ENCODE measurements around the gene DCX.

The DCX gene

GRCh38 chrX:111282139-111282538 is 129.9 kb downstream of the DCX start:
- H3K9ac ChIP-seq: no peak overlapping the region
- no peaks in the 10 kb centered on the region for H3K27me3 ChIP-seq (ENCODE audit: insufficient read depth, low read depth)
- H4K20me1 ChIP-seq (ENCODE audit: insufficient read depth): no peaks in the 10 kb centered on the region
- no peak overlapping the region for H3K4me3 ChIP-seq (IDR thresholded peaks at IDR 0.05; ENCODE audit: insufficient read depth, low read depth, low read length)
- no peaks in the 10 kb centered on the region for H3K36me3 ChIP-seq (ENCODE audit: insufficient read depth)
- H3K4me1 ChIP-seq (ENCODE audit: low read depth, poor library complexity, severe bottlenecking): no peaks in the 10 kb centered on the region
- H2AFZ ChIP-seq (ENCODE audit: low read depth): no peak overlapping the region
- no peak overlapping the region for H3K27ac ChIP-seq
- no peak overlapping the region for H3K4me2 ChIP-seq
- TF ChIP-seq CTCF (conservative IDR thresholded peaks at IDR 0.05; ENCODE audit: low read depth, low read length): no peak
- no peaks in the 10 kb centered on the region for H3K79me2 ChIP-seq (ENCODE audit: insufficient read depth, low read depth)

- H3K27me3 ChIP-seq (ENCODE audit: insufficient read depth, low read depth): no peaks in the 10 kb centered on the region
- H2AFZ ChIP-seq (ENCODE audit: low read depth): no peak within 1 kb of the TSS
- H3K4me1 ChIP-seq (ENCODE audit: low read depth, poor library complexity, severe bottlenecking): no peaks in the 10 kb centered on the region
- no peaks in the 10 kb centered on the region for H3K36me3 ChIP-seq (ENCODE audit: insufficient read depth)
- no peak within 1 kb of the TSS for H3K4me2 ChIP-seq
- no peaks in the 10 kb centered on the region for H4K20me1 ChIP-seq (ENCODE audit: insufficient read depth)
- no peak within 1 kb of the TSS for H3K9ac ChIP-seq
- no peaks in the 10 kb centered on the region for H3K79me2 ChIP-seq (ENCODE audit: insufficient read depth, low read depth)
- no peak within 1 kb of the TSS for H3K27ac ChIP-seq
- no peak for TF ChIP-seq CTCF (conservative IDR thresholded peaks at IDR 0.05; ENCODE audit: low read depth, low read length)
- H3K4me3 ChIP-seq (IDR thresholded peaks at IDR 0.05; ENCODE audit: insufficient read depth, low read depth, low read length): no peak within 1 kb of the TSS
Measured at GRCh38 chrX:111270339-111270738, 141.7 kb downstream of the DCX start, which contains the start of gene CAPN6. CAPN6 (minus strand) TSS chrX:111270483; CDS start chrX:111263936, 6,547 bp downstream.

GRCh38 chrX:111268506-111268905 is 143.5 kb downstream of the DCX start:
- no peak for TF ChIP-seq CTCF (conservative IDR thresholded peaks at IDR 0.05; ENCODE audit: low read depth, low read length)
- Histone ChIP-seq H4K20me1 (ENCODE audit: insufficient read depth) (no peaks in the 10 kb centered on the region), H3K79me2 (ENCODE audit: insufficient read depth, low read depth) (no peaks in the 10 kb centered on the region), H3K27me3 (ENCODE audit: insufficient read depth, low read depth) (no peaks in the 10 kb centered on the region), H3K27ac (no peak overlapping the region), H3K4me2 (no peak overlapping the region), H3K9ac (no peak overlapping the region), H3K4me1 (ENCODE audit: low read depth, poor library complexity, severe bottlenecking) (no peaks in the 10 kb centered on the region), H3K36me3 (ENCODE audit: insufficient read depth) (no peaks in the 10 kb centered on the region), H3K4me3 (IDR thresholded peaks at IDR 0.05; ENCODE audit: insufficient read depth, low read depth, low read length) (no peak overlapping the region), H2AFZ (ENCODE audit: low read depth) (no peak overlapping the region)

GRCh38 chrX:111265486-111265885 is 146.5 kb downstream of the DCX start:
- Histone ChIP-seq H3K4me3 (IDR thresholded peaks at IDR 0.05; ENCODE audit: insufficient read depth, low read depth, low read length) (no peak overlapping the region), H4K20me1 (ENCODE audit: insufficient read depth) (no peaks in the 10 kb centered on the region), H3K4me1 (ENCODE audit: low read depth, poor library complexity, severe bottlenecking) (no peaks in the 10 kb centered on the region), H3K79me2 (ENCODE audit: insufficient read depth, low read depth) (no peaks in the 10 kb centered on the region), H3K9ac (no peak overlapping the region), H3K36me3 (ENCODE audit: insufficient read depth) (no peaks in the 10 kb centered on the region), H3K4me2 (no peak overlapping the region), H3K27ac (no peak overlapping the region), H2AFZ (ENCODE audit: low read depth) (no peak overlapping the region), H3K27me3 (ENCODE audit: insufficient read depth, low read depth) (no peaks in the 10 kb centered on the region)
- TF ChIP-seq CTCF (conservative IDR thresholded peaks at IDR 0.05; ENCODE audit: low read depth, low read length): no peak

Data from KMS-11 (cell line).